Activated naive CD4-positive, alpha-beta T cell treated with anti-CD3 and anti-CD28 coated beads, Interleukin-2, amount 50 U/mL, for 24 hours (primary cell): ENCODE results near the gene CRADD.
"Not testable (repeated sequence)": the region's sequence is repeated elsewhere in the genome, so short reads cannot be mapped to it uniquely, and the experiment has no call there.

Experiments used
- H3K27ac Mint-ChIP-seq: one replicate; pipeline ENCODE4 v1.8.0; 2021; ENCODE audit warnings: mild to moderate bottlenecking, mixed read lengths
- H3K27me3 Mint-ChIP-seq: one replicate; pipeline ENCODE4 v1.8.0; 2021; ENCODE audit warnings: mixed read lengths
- H3K36me3 Mint-ChIP-seq: one replicate; pipeline ENCODE4 v1.8.0; 2021; ENCODE audit warnings: mixed read lengths
- H3K4me1 Mint-ChIP-seq: one replicate; pipeline ENCODE4 v1.8.0; 2021; ENCODE audit warnings: mixed read lengths
- H3K4me3 Mint-ChIP-seq: one replicate; pipeline ENCODE4 v1.8.0; 2021; ENCODE audit warnings: mild to moderate bottlenecking, mixed read lengths
- H3K9me3 Mint-ChIP-seq: one replicate; pipeline ENCODE4 v1.8.0; 2021; ENCODE audit warnings: mixed read lengths

Gene CRADD

DNA sequence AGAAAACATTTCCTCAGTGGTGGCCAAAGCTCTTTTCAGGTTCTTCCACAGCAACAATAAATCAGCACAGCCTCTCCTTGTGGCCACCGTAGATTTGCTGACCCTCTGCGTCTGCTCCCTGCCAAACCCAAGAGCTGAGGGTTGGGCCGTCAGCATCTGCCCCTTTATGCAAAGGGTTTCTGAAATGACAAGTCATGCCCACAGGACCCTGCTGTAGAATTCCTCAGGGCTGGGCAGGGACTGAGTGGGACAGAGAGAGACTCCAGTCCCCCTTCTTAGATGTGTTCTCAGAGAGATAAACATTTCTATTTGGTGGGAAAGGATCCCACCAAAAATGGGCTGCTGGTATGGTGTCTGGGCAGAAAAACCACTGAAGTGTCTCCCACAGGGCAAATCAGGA lies 238.2 kb downstream of the CRADD start:
- H3K36me3 Mint-ChIP-seq = no peaks in the 10 kb centered on the region
- H3K27me3 Mint-ChIP-seq = no peaks in the 10 kb centered on the region
- H3K27ac Mint-ChIP-seq = no peak overlapping the region
- no peaks in the 10 kb centered on the region for H3K9me3 Mint-ChIP-seq
- H3K4me1 Mint-ChIP-seq = no peaks in the 10 kb centered on the region
- H3K4me3 Mint-ChIP-seq = no peak overlapping the region

DNA sequence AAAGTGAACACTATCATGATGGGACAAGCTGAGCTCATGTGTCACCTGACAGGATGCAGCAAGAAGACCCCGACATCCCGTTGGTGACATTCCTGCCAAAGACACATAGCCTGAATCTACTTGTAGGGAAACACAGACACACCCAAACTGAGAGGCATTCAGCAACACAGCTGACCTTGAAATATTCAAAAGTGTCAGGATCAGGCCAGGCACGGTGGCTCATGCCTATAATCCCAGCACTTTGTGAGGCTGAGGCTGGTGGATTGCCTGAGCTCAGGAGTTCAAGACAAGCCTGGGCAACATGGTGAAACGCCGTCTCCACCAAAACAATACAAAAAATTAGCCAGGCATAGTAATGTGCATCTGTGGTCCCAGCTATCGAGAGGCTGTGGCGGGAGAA lies 239.2 kb downstream of the CRADD start:
- Mint-ChIP-seq H3K36me3 (no peaks in the 10 kb centered on the region), H3K4me1 (no peaks in the 10 kb centered on the region), H3K9me3 (no peaks in the 10 kb centered on the region), H3K27me3 (no peaks in the 10 kb centered on the region), H3K4me3 (no peak overlapping the region), H3K27ac (no peak overlapping the region)

DNA sequence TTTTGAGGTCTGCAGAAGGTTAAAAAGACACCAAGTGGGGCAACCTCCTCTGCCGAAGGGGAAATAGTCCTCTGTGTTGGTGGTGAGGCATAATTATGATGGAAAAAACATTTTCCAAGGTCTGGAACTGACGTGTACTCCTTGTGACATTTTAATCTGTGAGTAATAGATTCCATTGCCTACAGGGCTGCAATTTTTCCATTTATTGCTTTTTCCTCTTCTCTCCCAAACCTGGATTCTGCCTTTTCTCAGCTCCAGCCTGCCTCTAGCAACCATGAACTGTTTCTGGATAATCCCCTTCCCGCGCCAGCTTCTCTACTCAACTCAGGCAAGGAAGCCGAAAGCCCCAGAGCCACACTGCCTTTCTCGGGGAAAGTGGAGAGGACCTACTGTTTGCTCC lies 241.1 kb downstream of the CRADD start:
- Mint-ChIP-seq H3K9me3 (no peaks in the 10 kb centered on the region), H3K27me3 (no peaks in the 10 kb centered on the region), H3K4me3 (no peak overlapping the region), H3K4me1 (no peaks in the 10 kb centered on the region), H3K27ac (no peak overlapping the region), H3K36me3 (no peaks in the 10 kb centered on the region)

DNA sequence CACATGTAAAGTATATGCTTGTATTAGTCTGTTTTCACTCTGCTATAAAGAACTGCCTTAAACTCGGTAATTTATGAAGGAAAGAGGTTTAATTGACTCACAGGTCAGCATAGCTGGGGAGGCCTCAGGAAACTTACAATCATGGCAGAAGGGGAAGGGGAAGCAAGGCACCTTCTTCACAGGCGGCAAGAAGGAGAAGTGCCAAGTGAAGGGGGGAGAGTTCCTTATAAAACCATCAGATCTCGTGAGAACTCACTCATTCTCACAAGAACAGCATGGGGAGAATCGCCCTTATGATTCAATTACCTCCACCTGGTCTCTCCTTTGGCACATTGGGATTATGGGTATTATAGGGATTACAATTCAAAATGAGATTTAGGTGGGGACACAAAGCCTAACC lies 241.7 kb downstream of the CRADD start:
- H3K9me3 Mint-ChIP-seq = no peaks in the 10 kb centered on the region
- H3K27me3 Mint-ChIP-seq = no peaks in the 10 kb centered on the region
- H3K36me3 Mint-ChIP-seq = no peaks in the 10 kb centered on the region
- no peaks in the 10 kb centered on the region for H3K4me1 Mint-ChIP-seq
- no peak overlapping the region for H3K27ac Mint-ChIP-seq
- no peak overlapping the region for H3K4me3 Mint-ChIP-seq

DNA sequence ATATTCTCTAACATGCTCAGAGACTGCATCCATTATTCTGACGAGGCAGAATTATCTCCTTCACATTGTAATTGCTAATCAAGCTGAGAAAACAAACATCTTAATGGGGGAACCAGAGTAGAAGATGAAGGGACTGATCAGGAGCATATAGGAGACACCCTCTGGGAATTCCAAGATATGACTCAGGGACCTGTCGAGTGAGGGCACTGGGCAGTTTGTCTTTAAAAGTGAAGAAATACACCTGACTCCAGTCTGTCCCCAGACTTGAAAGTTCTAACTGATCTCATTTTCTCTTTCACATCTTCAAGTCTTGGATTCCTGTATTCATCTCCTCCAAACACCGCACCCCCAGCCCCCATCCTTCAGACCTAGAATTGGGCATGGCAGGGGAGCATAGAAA lies 244.3 kb downstream of the CRADD start:
- H3K27me3 Mint-ChIP-seq = no peaks in the 10 kb centered on the region
- no peak overlapping the region for H3K4me3 Mint-ChIP-seq
- H3K27ac Mint-ChIP-seq = no peak overlapping the region
- H3K9me3 Mint-ChIP-seq = peaks cover 13% of the 10 kb centered on the region
- H3K36me3 Mint-ChIP-seq = peaks cover 7% of the 10 kb centered on the region
- peaks cover 5% of the 10 kb centered on the region for H3K4me1 Mint-ChIP-seq

DNA sequence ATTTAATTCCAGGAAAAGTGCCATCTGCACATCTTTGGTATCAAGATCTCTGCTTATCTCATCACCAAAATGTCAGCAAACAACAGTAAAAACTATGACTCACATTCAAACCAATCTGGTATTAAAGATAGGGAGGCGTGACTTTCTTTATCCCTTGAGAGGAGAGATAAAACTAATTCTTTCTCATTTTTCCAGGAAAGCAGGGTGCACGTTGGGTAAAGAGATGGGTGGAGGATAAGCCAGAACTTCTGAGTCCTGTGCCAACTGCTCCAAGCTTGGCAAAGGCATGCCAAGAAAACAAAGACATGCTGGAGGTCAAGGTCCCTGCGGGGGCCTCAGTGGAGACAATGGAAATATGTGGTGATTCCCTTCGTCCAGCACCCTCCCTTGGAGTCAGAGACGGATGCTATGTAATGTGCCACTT lies 245.4 kb downstream of the CRADD start:
- H3K27me3 Mint-ChIP-seq = no peaks in the 10 kb centered on the region
- H3K36me3 Mint-ChIP-seq = peaks cover 7% of the 10 kb centered on the region
- peaks cover 16% of the 10 kb centered on the region for H3K9me3 Mint-ChIP-seq
- H3K27ac Mint-ChIP-seq = no peak overlapping the region
- peaks cover 5% of the 10 kb centered on the region for H3K4me1 Mint-ChIP-seq
- H3K4me3 Mint-ChIP-seq = no peak overlapping the region

DNA sequence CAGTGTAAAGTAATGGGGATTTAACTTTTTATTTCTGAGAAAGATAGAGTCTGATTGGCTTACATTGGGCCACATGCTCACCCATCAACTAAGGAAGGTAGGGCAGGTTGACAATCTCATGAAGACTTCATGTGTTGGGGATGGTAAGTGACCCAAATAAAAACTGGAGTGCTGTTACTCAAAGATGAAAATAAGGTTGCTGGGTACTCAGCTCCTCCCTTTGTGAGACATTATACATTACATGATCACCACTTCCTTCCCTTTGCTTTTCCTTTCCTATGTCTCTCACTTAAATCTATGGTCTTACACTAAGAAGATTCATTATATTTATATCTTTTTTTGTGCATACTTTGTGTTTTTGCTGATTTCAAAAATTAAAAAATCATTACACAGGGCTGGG lies 247.2 kb downstream of the CRADD start:
- Mint-ChIP-seq H3K27me3 (no peaks in the 10 kb centered on the region), H3K4me1 (peaks cover 5% of the 10 kb centered on the region), H3K4me3 (no peak overlapping the region), H3K9me3 (peaks cover 16% of the 10 kb centered on the region), H3K36me3 (peaks cover 8% of the 10 kb centered on the region), H3K27ac (no peak overlapping the region)

DNA sequence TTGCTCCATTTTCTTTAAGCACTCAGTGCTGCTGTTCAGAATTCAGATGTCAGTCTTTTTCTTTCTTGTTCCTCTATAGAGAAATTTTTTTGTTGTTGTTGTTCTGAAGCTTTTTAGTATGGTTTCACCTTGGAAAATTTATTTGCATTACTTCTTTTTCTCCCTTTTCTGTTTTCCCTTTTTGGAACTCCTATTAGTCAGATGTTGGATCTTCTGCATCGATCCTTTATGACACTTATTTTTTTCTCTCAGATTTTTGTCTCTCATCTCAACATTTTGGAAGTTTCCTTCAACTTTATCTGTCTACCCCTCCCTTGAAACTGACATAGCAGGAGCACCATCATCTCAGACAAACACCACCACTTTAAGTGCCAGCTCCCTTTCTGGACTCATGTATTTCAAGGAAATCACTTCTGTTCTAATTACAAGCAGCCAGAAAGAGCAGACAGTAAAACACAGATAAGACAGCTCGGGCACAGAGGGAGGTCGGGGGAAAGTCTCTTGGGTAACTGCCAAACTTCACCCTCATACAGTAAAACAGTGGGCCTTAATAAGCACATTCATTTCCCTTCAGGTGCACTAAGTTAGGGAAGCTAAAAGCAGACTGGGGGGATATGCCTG lies 248.5 kb downstream of the CRADD start:
- peaks cover 16% of the 10 kb centered on the region for H3K9me3 Mint-ChIP-seq
- H3K27me3 Mint-ChIP-seq = no peaks in the 10 kb centered on the region
- H3K27ac Mint-ChIP-seq = no peak overlapping the region
- H3K4me1 Mint-ChIP-seq = peaks cover 5% of the 10 kb centered on the region
- H3K36me3 Mint-ChIP-seq = peaks cover 10% of the 10 kb centered on the region
- no peak overlapping the region for H3K4me3 Mint-ChIP-seq

DNA sequence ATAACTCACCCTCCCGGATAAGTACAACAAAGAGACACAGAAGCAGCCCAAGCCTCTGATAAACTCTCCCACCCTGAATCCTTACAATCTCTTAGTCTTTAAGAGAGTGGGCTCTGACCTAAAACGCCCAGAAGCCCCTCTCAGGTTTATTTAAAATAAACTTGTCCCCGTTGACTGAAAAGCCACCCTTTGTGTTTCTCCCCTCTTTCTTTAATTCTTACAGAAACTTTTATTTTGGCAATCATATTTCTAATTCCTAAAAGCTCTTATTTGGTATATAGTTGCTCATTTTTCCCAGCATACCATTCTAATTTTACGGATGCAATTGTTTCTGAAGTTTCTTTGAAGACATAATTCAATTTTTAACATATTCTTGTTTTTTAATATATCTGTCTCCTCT lies 249.1 kb downstream of the CRADD start:
- no peak overlapping the region for H3K27ac Mint-ChIP-seq
- no peaks in the 10 kb centered on the region for H3K27me3 Mint-ChIP-seq
- H3K9me3 Mint-ChIP-seq = peaks cover 16% of the 10 kb centered on the region
- peaks cover 10% of the 10 kb centered on the region for H3K36me3 Mint-ChIP-seq
- H3K4me1 Mint-ChIP-seq = peaks cover 5% of the 10 kb centered on the region
- H3K4me3 Mint-ChIP-seq = no peak overlapping the region

DNA sequence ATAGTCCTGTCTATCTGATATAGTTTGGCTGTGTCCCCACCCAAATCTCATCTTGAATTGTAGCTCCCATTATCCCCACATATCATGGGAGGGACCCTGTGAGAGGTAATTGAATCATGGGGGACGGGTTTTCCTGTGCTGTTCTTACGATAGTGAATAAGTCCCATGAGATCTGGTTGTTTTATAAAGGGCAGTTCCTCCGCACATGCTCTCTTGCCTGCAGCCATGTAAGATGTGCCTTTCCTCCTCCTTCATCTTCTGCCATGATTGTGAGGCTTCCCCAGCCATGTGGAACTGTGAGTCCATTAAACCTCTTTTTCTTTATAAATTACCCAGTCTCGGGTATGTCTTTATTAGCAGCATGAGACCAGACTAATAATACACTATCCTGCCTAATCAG lies 251.9 kb downstream of the CRADD start:
- H3K36me3 Mint-ChIP-seq, H3K4me3 Mint-ChIP-seq, H3K27ac Mint-ChIP-seq, H3K4me1 Mint-ChIP-seq, H3K27me3 Mint-ChIP-seq: not testable (repeated sequence)
- H3K9me3 Mint-ChIP-seq = peaks cover 19% of the 10 kb centered on the region

DNA sequence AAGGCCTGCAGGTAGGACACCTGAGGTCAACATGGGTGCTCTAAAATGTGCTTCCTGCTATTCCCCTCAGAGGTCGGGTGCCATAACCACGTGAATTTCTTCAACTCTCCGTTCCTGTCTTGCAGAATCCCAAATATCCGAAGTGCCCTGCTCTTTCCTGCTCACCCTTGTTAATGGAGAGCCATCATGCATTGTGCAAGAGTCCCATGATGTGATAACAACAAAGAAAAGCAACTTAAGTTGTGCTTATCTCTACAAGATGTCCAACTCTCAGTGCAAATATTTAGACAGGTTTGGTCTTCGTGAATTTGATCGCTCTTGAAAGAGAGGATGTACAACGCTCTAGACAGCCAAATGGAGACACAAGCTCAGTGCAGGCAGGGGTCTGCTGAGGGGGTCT lies 260.6 kb downstream of the CRADD start:
- Mint-ChIP-seq H3K27me3 (no peaks in the 10 kb centered on the region), H3K36me3 (peaks cover 7% of the 10 kb centered on the region)

DNA sequence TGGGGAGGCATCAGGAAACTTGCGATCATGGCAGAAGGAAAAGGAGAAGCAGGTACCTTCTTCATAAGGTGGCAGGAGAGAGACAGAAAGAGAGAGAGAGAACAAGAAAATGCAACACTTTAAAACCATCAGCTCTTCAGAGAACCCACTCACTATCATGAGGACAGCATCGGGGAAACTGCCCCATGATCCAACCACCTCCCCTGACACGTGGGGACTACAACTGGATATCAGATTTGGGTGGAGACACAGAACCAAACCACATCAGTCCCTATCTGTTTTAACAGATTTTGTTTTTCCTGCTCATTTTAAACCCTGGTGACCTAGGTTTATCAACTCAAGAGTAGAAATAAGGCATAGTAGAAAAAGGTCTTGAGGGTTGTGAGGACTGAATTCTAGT lies 261.1 kb downstream of the CRADD start:
- H3K4me3 Mint-ChIP-seq = no peak overlapping the region
- H3K36me3 Mint-ChIP-seq = peaks cover 7% of the 10 kb centered on the region
- H3K27ac Mint-ChIP-seq = no peak overlapping the region
- H3K4me1 Mint-ChIP-seq = no peaks in the 10 kb centered on the region
- H3K27me3 Mint-ChIP-seq = no peaks in the 10 kb centered on the region
- peaks cover 6% of the 10 kb centered on the region for H3K9me3 Mint-ChIP-seq

More for the DNA sequence above, 260.6 kb downstream of the CRADD start:
- Mint-ChIP-seq H3K4me3 (no peak overlapping the region), H3K27ac (no peak overlapping the region), H3K4me1 (no peaks in the 10 kb centered on the region), H3K9me3 (peaks cover 6% of the 10 kb centered on the region)

DNA sequence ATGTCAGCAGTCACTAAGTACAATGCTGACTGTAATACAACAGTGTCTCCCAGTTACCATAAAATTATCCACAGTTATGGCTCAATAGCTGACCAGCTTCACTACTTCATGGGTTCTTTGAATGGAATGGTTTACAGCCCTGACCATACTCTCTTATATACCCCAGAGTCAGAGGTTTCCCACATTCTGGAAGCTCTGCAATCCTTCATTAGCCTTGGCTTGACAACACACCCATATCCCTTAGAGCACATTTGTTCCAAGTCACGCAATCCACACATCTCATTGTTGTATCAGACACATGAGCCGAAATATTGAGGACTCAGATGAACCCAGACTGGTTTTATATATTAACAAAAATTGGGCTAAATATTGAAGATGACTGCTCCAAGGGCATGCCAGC lies 261.8 kb downstream of the CRADD start:
- Mint-ChIP-seq H3K27ac (no peak overlapping the region), H3K36me3 (peaks cover 7% of the 10 kb centered on the region), H3K4me3 (no peak overlapping the region)

DNA sequence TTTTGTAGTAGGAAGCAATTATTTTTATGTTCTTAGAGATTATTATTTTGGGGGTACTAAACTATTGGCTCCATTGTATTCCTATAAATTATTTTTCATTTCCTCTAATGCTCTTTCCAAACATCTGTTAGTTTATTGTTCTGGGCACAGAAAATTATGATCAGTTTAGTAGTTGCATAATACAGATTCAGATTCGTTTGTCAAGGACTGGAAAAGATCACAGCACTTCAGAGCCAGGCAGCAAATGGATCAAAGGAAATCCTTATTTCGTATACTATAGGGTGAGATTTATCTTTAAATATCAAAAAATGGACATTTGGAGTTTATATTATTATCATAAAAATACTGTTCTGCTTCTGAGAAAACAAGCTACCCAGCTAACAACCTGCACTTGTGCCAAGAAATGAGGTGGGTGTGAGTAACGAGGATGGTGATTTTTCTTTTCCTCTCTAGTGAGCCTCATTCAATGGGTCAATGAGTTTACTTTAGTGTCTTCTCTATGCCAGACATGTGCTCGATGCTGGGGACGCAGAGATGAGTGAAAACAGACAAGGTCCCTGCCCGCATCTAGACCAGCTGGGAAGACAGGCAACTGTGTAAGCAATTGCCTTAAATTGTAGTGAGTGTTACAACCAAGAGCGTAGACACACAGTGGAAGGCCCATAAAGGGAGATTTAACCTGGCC lies 262.6 kb downstream of the CRADD start:
- H3K27ac Mint-ChIP-seq = no peak overlapping the region
- no peak overlapping the region for H3K4me3 Mint-ChIP-seq
- H3K36me3 Mint-ChIP-seq = peaks cover 7% of the 10 kb centered on the region
- H3K4me1 Mint-ChIP-seq = no peaks in the 10 kb centered on the region
- H3K27me3 Mint-ChIP-seq = no peaks in the 10 kb centered on the region
- no peaks in the 10 kb centered on the region for H3K9me3 Mint-ChIP-seq

More for the DNA sequence above, 261.8 kb downstream of the CRADD start:
- H3K9me3 Mint-ChIP-seq = peaks cover 5% of the 10 kb centered on the region
- no peaks in the 10 kb centered on the region for H3K27me3 Mint-ChIP-seq
- H3K4me1 Mint-ChIP-seq = no peaks in the 10 kb centered on the region

DNA sequence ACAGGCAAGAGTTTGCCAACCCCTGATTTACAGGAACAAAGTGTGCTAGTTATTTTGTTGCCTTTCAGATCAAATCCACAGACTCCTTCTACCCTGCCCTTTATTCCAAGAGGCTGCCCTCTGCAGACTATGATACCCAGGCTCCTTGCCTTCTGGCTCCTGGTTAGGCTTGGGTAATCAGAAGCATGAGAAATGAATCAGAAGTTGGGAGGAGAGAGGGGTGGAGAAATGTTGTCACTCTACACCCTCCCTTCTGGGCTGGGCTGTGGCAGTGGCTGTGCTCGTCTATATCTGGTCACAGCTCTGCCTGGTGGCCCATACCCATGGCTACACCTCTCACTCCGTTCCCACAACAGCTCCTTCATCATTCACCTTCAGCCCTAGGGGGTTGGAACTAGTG lies 266.6 kb downstream of the CRADD start:
- Mint-ChIP-seq H3K27me3 (no peaks in the 10 kb centered on the region), H3K4me3 (no peak overlapping the region), H3K9me3 (peaks cover 4% of the 10 kb centered on the region), H3K27ac (no peak overlapping the region), H3K4me1 (no peaks in the 10 kb centered on the region), H3K36me3 (no peaks in the 10 kb centered on the region)

DNA sequence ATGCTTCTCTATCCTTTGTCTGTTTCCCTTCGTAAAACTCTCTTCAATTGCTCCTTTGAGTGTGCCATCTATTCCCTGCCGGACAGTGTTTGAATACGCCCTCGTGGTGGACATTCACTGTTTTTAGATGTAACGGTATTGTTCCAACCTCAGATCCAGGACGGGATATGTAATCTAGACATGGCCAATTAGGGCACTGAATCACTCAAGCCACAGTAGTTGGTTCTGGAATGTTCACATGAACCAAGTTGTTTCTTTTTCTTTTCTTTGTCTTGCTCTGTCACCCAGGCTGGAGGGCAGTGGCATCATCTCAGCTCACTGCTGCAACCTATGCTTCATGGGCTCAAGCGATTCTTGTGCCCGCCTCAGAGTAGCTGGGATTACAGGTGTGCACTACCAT lies 267.0 kb downstream of the CRADD start:
- Mint-ChIP-seq H3K27me3 (no peaks in the 10 kb centered on the region), H3K4me1 (no peaks in the 10 kb centered on the region), H3K4me3 (no peak overlapping the region), H3K27ac (no peak overlapping the region), H3K9me3 (peaks cover 8% of the 10 kb centered on the region), H3K36me3 (no peaks in the 10 kb centered on the region)
